SK-N-MC (cell line): ENCODE measurements around the gene ADAMTSL1.

Source experiments
- EZH2 ChIP-seq: fragments of 200-600 bp; sonication (generic); IDR thresholded peaks from one replicate; pipeline ENCODE4 v1.6.1; 2017; ENCODE audit warnings: antibody characterized with exemption
- FOXP2 ChIP-seq: optimal IDR thresholded peaks from 2 replicates; pipeline ENCODE3; 2011; ENCODE audit warnings: mild to moderate bottlenecking, moderate library complexity; ENCODE audit not compliant: insufficient read depth; ENCODE audit errors: extremely low read length, control extremely low read depth
- POLR2AphosphoS5 ChIP-seq: IDR thresholded peaks from 2 replicates; pipeline ENCODE4 v1.6.1; 2012; ENCODE audit warnings: mild to moderate bottlenecking, low read depth, low read length, borderline replicate concordance

DNA sequence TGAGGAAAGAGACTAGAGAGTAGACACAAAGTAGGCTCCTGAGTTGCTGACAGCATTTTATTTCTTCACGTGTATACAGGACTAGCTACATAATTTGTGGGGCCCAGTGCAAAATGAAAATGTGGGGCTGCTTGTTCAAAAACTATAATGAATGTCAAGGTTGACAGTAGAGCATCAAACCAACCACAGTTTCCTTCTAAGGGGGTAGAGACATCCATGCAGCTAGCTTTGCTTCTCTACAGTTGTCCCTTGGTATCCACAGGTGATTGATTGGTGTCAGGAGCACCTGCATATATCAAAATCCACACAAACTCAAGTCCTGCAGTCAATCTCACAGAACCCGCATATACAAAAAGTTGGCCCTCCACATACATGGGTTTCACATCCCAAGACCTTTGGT lies 429.5 kb downstream of the ADAMTSL1 start:
- TF ChIP-seq POLR2AphosphoS5 (no peak), EZH2 (no peak), FOXP2 (no peak)
